Heart right ventricle (tissue), 16 donors: ENCODE results near the gene STAT5B. TPM values are rescaled to one million over a fixed set of nuclear protein-coding genes. Genes with fewer than 3 reads are reported as not detected.

Experiments used
- ATAC-seq, 8 donors: fragments of 200-7000 bp; cut with Tn5 transposase; one replicate each; pipeline ENCODE4 v1.9.1; 2020; ENCODE audit warnings: mild to moderate bottlenecking in 8 of 8, moderate library complexity in 8 of 8, moderate number of reproducible peaks in 1 of 8
- DNase-seq, 2 donors: peaks; one replicate each; pipeline ENCODE4 v3.0.0-alpha.2; 2020
- H3K27ac ChIP-seq, 10 donors: fragments of 200-600 bp; sonication (generic) in 2 of 10; one replicate each; pipeline versions ENCODE4 v1.5.0 to v1.8.0; 2020 to 2022; ENCODE audit warnings: mild to moderate bottlenecking in 3 of 10
- H3K27me3 ChIP-seq, 7 donors: fragments of 200-600 bp; one replicate each; pipeline ENCODE4 v1.8.0; 2021 to 2022; ENCODE audit warnings: mild to moderate bottlenecking in 2 of 7
- H3K36me3 ChIP-seq, 9 donors: fragments of 200-600 bp; sonication (generic) in 1 of 9; one replicate each; pipeline versions ENCODE4 v1.5.0 to v1.8.0; 2020 to 2022; ENCODE audit warnings: mild to moderate bottlenecking in 2 of 9
- H3K4me1 ChIP-seq, 9 donors: fragments of 200-600 bp; sonication (generic) in 1 of 9; one replicate each; pipeline versions ENCODE4 v1.5.0 to v1.8.0; 2020 to 2022; ENCODE audit warnings: mild to moderate bottlenecking in 4 of 9
- H3K4me3 ChIP-seq, 10 donors: fragments of 200-600 bp; sonication (generic) in 2 of 10; one replicate each; pipeline versions ENCODE4 v1.5.0 to v1.8.0; 2020 to 2022; ENCODE audit warnings: mild to moderate bottlenecking in 7 of 10, moderate library complexity in 2 of 10
- H3K9me3 ChIP-seq, 11 donors: fragments of 200-600 bp in 10 of 11; sonication (generic) in 2 of 11; one replicate each; pipeline versions ENCODE4 v1.5.0 to v1.8.0; 2013 to 2022; ENCODE audit warnings: mild to moderate bottlenecking in 2 of 11, control low read depth in 1 of 11, moderate library complexity in 1 of 11
- WGBS, 2 donors: extraction: QIAGEN DNeasy Blood & Tissue Kit; methylation state at CpG; one replicate each; pipeline ENCODE4 v1.1.7; 2013; ENCODE audit warnings: inconsistent platforms in 1 of 2; 5-methylcytosine and 5-hydroxymethylcytosine counted together
- intact Hi-C, 10 donors: fragments of 100-400 bp; cut with DNase I; formaldehyde crosslinking; loops; one replicate each; pipeline versions ENCODE4 v1.11.1 to v1.14.2; 2022
- polyA plus RNA-seq, 2 donors: library from polyadenylated mRNA; stranded (reverse); fragments of 200-250 nt; gene quantifications; one replicate each; pipeline ENCODE4 v1.2.3, GENCODE V29; 2013
- total RNA-seq, 10 donors: library from RNA; stranded (reverse); fragmentation: NEBNext Ultra II Directional in 3 of 10; extraction: Animal tissue kit (Norgen Biotek cat#: 25700) in 3 of 10; gene quantifications; one replicate each; pipeline versions ENCODE4 v1.2.1 to v1.2.4, GENCODE V29; 2021 to 2023
- TF ChIP-seq, protein P1 (sequence below), 9 donors: fragments of 200-600 bp; sonication (generic) in 2 of 9; IDR thresholded peaks; one replicate each; pipeline versions ENCODE4 v1.5.0 to v1.8.0; 2021 to 2022; ENCODE audit warnings: antibody characterized with exemption in 9 of 9, mild to moderate bottlenecking in 5 of 9, moderate library complexity in 1 of 9
- donor health status: Arrhythmogenic right ventricular cardiomyopathy.
- donor health status: ischemic (EF 13 %, LVEDD 7.1; RV severe dilation, severe dysfunction).
- donor health status: healthy with polysubstance abuse.
- donor health status: DM: no; HTN: yes; CAD: no.
- donor health status: DM: no; HTN: no; CAD: no.
- donor health status: ischemic (EF 25% LVEDD 6.9; RV normal size, moderate dysfunction).
- donor health status: ischemic (EF 25% LVEDD 5.7; RV mildly dilated, moderate dysfunction).
- donor health status: healthy.
- donor health status: DM: yes; HTN: yes; CAD: no.
- donor health status: Ischemic cardiomyopathy.
- donor health status: ischemic (EF 35%, LVEDD 5.7; RV mildly dilated, moderate dysfunction).
- donor health status: nonischemic (EF 11% LVEDD 7.7; RV severe dilation, severe dysfunction).
- donor health status: DM: yes; HTN: yes; CAD: no.
- donor health status: PGD.
- donor health status: ischemic (EF 29% LVEDD 5.4; RV normal size, mild dysfunction).
- donor health status: nonischemic (EF 23%, LVEDD 6.1; RV moderate dilation, normal function).

Gene STAT5B
- total and polyA plus RNA-seq, 12 donors, result 14.4 to 34.7 (median 30.1) TPM

DNA sequence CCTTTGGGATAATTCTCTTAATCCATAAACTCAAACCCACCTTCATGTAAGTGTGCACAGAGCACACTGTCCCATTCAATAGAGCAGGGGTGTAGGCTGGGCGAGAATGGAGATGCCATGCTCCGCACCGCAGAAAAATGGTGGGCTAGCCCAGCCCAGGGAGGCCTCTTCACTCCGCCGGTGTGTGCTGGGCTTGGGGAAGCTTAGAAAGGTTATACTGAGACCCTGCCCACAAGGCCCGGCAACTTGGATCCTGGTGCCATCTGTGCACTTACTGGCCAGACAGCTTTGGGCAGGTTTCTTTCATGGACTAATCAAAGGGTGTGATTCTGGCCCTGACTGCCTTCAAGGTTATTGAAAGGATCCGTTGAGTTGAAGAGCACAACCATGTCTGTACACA is 8.4 kb upstream of the STAT5B start:
- Histone ChIP-seq H3K9me3 (no peaks in the 10 kb centered on the region), H3K27me3 (no peaks in the 10 kb centered on the region), H3K4me1 (peaks cover 11 to 35% (median 28%) of the 10 kb centered on the region in 9 donors), H3K27ac (no peak overlapping the region), H3K4me3 (no peak overlapping the region), H3K36me3 (no peaks in the 10 kb centered on the region)
- DNase-seq (no peak), ATAC-seq (no peak)
- TF ChIP-seq, protein P1, sequence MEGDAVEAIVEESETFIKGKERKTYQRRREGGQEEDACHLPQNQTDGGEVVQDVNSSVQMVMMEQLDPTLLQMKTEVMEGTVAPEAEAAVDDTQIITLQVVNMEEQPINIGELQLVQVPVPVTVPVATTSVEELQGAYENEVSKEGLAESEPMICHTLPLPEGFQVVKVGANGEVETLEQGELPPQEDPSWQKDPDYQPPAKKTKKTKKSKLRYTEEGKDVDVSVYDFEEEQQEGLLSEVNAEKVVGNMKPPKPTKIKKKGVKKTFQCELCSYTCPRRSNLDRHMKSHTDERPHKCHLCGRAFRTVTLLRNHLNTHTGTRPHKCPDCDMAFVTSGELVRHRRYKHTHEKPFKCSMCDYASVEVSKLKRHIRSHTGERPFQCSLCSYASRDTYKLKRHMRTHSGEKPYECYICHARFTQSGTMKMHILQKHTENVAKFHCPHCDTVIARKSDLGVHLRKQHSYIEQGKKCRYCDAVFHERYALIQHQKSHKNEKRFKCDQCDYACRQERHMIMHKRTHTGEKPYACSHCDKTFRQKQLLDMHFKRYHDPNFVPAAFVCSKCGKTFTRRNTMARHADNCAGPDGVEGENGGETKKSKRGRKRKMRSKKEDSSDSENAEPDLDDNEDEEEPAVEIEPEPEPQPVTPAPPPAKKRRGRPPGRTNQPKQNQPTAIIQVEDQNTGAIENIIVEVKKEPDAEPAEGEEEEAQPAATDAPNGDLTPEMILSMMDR (IDR thresholded peaks at IDR 0.05), result no peak
- intact Hi-C loops, result loop anchor here in 3 of 10 donors (5.0 to 10.0 kb wide), 2 partner anchors 60 to 97 kb away; partner anchors contain the start of gene HCRT (in 1 of the 3)
- 96 to 98% methylated on average over 7 of the region's 7 CpGs for WGBS, 2 donors

DNA sequence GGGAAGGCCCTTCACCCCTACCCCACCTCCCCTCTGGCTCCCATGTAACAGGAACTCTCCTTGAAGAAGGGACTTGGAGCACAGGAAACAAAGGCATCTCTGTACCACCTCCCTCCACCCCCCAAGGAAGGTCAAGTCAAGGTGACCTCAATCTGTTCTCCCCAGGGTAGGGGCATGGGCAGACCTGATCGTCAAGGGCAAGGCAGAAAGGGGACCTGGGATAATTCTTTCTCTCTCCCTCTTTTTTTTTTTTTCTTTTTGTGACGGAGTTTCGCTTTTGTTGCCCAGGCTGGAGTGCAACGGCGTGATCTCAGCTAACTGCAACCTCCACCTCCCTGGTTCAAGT is 7.8 kb upstream of the STAT5B start:
- Histone ChIP-seq H3K9me3 (no peaks in the 10 kb centered on the region), H3K4me1 (peaks cover 9 to 29% (median 24%) of the 10 kb centered on the region in 9 donors), H3K27ac (no peak overlapping the region), H3K27me3 (no peaks in the 10 kb centered on the region), H3K36me3 (no peaks in the 10 kb centered on the region), H3K4me3 (no peak overlapping the region)
- DNase-seq, result no peak
- 94 to 95% methylated on average over 5 of the region's 5 CpGs for WGBS, 2 donors
- intact Hi-C loops, result loop anchor here in 3 of 10 donors (5.0 to 10.0 kb wide), 2 partner anchors 59 to 97 kb away; partner anchors contain the start of gene HCRT (in 1 of the 3)
- ATAC-seq, result no peak
- TF ChIP-seq, protein P1 (IDR thresholded peaks at IDR 0.05), result no peak

DNA sequence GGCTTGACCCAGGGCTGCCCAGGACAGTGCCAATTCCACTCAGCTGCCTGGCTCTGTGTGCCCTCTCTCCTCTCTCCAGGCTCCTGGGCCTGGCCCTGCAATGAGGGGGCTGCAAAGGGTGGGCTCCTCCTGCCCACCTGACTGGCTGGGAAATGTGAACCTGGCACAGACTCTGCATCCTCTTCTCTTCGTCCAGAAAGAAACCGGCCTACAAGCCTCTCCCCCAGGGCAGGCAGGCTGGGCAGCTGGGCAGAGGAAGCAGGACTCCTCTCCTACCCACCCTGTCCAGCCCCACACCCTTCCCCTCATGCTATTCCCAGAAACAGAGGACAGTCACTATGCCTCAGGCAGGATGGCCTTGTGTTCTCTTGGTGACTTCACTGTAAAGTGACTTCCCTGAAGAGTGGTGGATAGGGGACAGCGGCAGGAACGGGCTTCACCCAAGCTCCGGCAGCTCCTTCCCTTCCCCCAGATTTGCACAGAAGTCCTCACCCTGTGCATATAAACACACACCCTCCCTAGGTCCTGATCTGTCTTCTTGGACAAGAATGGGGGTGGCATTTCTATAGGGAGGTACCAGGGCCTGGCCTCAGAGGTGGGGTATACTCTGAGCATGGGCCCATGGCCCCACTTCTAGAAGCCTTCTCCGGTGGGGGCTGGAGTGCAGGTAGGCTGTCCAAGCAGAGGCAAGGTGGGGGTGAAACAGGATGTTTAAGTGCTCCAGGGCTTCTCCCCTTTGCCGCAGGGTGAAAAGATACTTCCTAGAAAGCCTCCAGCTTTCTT is 7.2 kb upstream of the STAT5B start:
- Histone ChIP-seq H3K9me3 (no peaks in the 10 kb centered on the region), H3K36me3 (no peaks in the 10 kb centered on the region), H3K4me1 (peaks cover 5 to 24% (median 20%) of the 10 kb centered on the region in 9 donors), H3K27me3 (no peaks in the 10 kb centered on the region), H3K4me3 (no peak overlapping the region), H3K27ac (no peak overlapping the region)
- TF ChIP-seq, protein P1 (IDR thresholded peaks at IDR 0.05), result no peak
- DNase-seq, result no peak
- ATAC-seq, result no peak
- intact Hi-C loops, result loop anchor here in 3 of 10 donors (5.0 to 10.0 kb wide), 2 partner anchors 59 to 96 kb away; partner anchors contain the start of gene HCRT (in 1 of the 3)
- WGBS, 2 donors, result 87 to 88% methylated on average over 7 of the region's 7 CpGs

DNA sequence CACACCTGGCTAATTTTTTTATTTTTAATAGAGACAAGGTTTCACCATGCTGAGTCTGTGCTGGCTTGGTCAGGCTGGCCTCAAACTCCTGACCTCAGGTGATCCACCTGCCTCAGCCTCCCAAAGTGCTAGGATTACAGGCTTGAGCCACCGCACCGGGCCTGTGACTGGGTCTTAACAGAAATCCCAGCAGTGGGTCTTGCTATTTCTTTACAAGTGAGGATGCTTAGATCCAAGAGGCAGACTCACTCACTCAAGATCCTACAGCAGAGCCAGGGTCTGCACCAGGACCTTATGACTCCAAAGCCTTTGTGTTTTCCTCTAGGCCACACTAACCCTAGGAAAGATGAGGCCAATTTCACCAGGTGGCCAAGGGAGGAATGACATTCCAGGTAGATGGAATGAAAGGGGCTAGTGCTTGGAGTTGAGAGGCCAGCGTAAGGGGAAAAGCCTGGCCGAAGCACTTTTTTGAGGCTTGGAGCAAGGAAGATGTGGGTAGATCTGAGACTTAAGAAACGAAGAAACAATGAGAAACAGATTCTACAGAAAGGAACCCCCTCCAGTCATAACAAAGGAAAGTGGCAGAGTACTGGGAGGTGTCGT is 6.4 kb upstream of the STAT5B start:
- H3K9me3 ChIP-seq, result no peaks in the 10 kb centered on the region
- H3K4me3 ChIP-seq, result no peak overlapping the region
- peaks cover 4 to 20% (median 14%) of the 10 kb centered on the region in 9 donors for H3K4me1 ChIP-seq
- no peak overlapping the region for H3K27ac ChIP-seq
- WGBS, 2 donors, result 90 to 93% methylated on average over 6 of the region's 6 CpGs
- H3K36me3 ChIP-seq, result no peaks in the 10 kb centered on the region
- no peak for ATAC-seq
- DNase-seq, result no peak
- TF ChIP-seq, protein P1 (IDR thresholded peaks at IDR 0.05), result no peak
- intact Hi-C loops, result loop anchor here in 3 of 10 donors (5.0 to 10.0 kb wide), 2 partner anchors 58 to 95 kb away; partner anchors contain the start of gene HCRT (in 1 of the 3)
- H3K27me3 ChIP-seq, result no peaks in the 10 kb centered on the region
